22Rv1 (cell line): ENCODE measurements around the gene RNF115.

Source experiments
- ZFX ChIP-seq: fragments of 450-650 bp; IDR thresholded peaks from 2 replicates; pipeline ENCODE4 v1.6.1; 2017; ENCODE audit warnings: antibody characterized with exemption, borderline replicate concordance
- TF ChIP-seq, protein P1 (sequence below): fragments of 450-650 bp; IDR thresholded peaks from 2 replicates; pipeline ENCODE4 v1.5.1; 2017; ENCODE audit warnings: mild to moderate bottlenecking

DNA sequence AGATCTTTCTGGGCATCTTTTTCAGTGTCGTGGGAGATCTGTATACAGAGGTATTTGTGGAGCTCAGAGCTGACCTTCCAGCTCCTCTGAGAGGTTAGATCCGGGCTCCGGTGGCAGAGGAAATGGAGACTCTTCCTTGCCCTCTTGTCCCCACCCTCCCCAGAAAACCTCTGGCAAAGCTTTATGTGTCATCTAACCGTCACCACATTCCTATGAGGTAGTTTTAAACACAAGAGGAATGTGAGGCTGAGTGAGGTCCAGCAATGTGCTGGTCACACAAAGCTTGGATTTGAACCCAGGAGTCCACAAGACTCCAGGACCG, 103.4 kb downstream of the RNF115 start:
- TF ChIP-seq, protein P1, sequence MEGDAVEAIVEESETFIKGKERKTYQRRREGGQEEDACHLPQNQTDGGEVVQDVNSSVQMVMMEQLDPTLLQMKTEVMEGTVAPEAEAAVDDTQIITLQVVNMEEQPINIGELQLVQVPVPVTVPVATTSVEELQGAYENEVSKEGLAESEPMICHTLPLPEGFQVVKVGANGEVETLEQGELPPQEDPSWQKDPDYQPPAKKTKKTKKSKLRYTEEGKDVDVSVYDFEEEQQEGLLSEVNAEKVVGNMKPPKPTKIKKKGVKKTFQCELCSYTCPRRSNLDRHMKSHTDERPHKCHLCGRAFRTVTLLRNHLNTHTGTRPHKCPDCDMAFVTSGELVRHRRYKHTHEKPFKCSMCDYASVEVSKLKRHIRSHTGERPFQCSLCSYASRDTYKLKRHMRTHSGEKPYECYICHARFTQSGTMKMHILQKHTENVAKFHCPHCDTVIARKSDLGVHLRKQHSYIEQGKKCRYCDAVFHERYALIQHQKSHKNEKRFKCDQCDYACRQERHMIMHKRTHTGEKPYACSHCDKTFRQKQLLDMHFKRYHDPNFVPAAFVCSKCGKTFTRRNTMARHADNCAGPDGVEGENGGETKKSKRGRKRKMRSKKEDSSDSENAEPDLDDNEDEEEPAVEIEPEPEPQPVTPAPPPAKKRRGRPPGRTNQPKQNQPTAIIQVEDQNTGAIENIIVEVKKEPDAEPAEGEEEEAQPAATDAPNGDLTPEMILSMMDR: no peak
- TF ChIP-seq ZFX: no peak
